ENCODE results near the gene UGT2B7. TPM values are rescaled to one million over a fixed set of nuclear protein-coding genes. Genes with fewer than 3 reads are reported as not detected.
"Not testable (repeated sequence)": the region's sequence is repeated elsewhere in the genome, so short reads cannot be mapped to it uniquely, and the experiment has no call there.

The UGT2B7 gene
- polyA plus RNA-seq, 1 donor, result 74.6 TPM

GRCh38 chr4:69075061-69075792 lies 21.0 kb upstream of the UGT2B7 start:
- DNase-seq, result no peak

- no peak for DNase-seq
These were observed 17.4 kb upstream of the UGT2B7 start for GRCh38 chr4:69078852-69079251.

GRCh38 chr4:69088473-69088872 lies 7.8 kb upstream of the UGT2B7 start:
- no peak for DNase-seq

GRCh38 chr4:69089388-69089787 lies 6.9 kb upstream of the UGT2B7 start:
- no peak for DNase-seq

GRCh38 chr4:69092190-69092589 lies 4.1 kb upstream of the UGT2B7 start:
- DNase-seq, result no peak

- no peak for DNase-seq
These were observed 3.2 kb upstream of the UGT2B7 start for GRCh38 chr4:69092980-69093568.

GRCh38 chr4:69093681-69094080 lies 2.6 kb upstream of the UGT2B7 start:
- no peak for DNase-seq

GRCh38 chr4:69095301-69095731 lies 958 bp upstream of the UGT2B7 start:
- no peak for DNase-seq

- no peak for DNase-seq
These were observed 536 bp downstream of the UGT2B7 start for GRCh38 chr4:69096810-69097209.

GRCh38 chr4:69098470-69098869 lies 2.2 kb downstream of the UGT2B7 start:
- no peak for DNase-seq

GRCh38 chr4:69099910-69100309 lies 3.6 kb downstream of the UGT2B7 start:
- no peak for DNase-seq

- not testable (repeated sequence) for DNase-seq
These were observed 6.4 kb downstream of the UGT2B7 start for GRCh38 chr4:69102668-69103067.

- no peak for DNase-seq
These were observed 8.5 kb downstream of the UGT2B7 start for GRCh38 chr4:69104719-69105275.

- DNase-seq, result not testable (repeated sequence)
These were observed 19.0 kb downstream of the UGT2B7 start for GRCh38 chr4:69115151-69115850.

- no peak for DNase-seq
These were observed 19.6 kb downstream of the UGT2B7 start for GRCh38 chr4:69115851-69116213.

- DNase-seq, result no peak
These were observed 20.5 kb downstream of the UGT2B7 start for GRCh38 chr4:69116645-69117321.

GRCh38 chr4:69120870-69121269 lies 24.6 kb downstream of the UGT2B7 start:
- no peak for DNase-seq

GRCh38 chr4:69122476-69122875 lies 26.2 kb downstream of the UGT2B7 start:
- DNase-seq, result no peak

GRCh38 chr4:69124941-69125340 lies 28.7 kb downstream of the UGT2B7 start:
- no peak for DNase-seq

- no peak for DNase-seq
These were observed 29.8 kb downstream of the UGT2B7 start for GRCh38 chr4:69126024-69126423.

- no peak for DNase-seq
These were observed 37.7 kb downstream of the UGT2B7 start for GRCh38 chr4:69133993-69134392.

GRCh38 chr4:69134471-69134870 lies 38.2 kb downstream of the UGT2B7 start:
- no peak for DNase-seq

GRCh38 chr4:69141320-69141719 lies 45.0 kb downstream of the UGT2B7 start:
- DNase-seq, result no peak

Measured in left kidney (tissue), 2 donors.